Neural progenitor cell (in vitro differentiated cells): Measurements from ENCODE around the gene SSC5D. TPM values are rescaled to one million over a fixed set of nuclear protein-coding genes. Genes with fewer than 3 reads are reported as not detected.

Source experiments
- DNase-seq: peaks from one replicate; pipeline ENCODE4 v3.0.0-alpha.2; 2016; ENCODE audit warnings: low spot score
- H2AFZ ChIP-seq: fragments of 200-600 bp; sonication (generic); replicated peaks from 2 replicates; pipeline ENCODE4 v1.6.1; 2016; ENCODE audit warnings: antibody characterized with exemption
- H3F3A ChIP-seq: fragments of 200-600 bp; sonication (generic); 2 replicates; pipeline ENCODE4 v1.6.1; 2016; ENCODE audit warnings: antibody characterized with exemption, low read depth
- H3K27ac ChIP-seq: fragments of 200-600 bp; sonication (generic); 2 replicates; pipeline ENCODE4 v1.5.1; 2016; ENCODE audit warnings: mild to moderate bottlenecking
- H3K27me3 ChIP-seq: fragments of 200-600 bp; sonication (generic); 2 replicates; pipeline ENCODE4 v1.6.1; 2016; ENCODE audit warnings: mild to moderate bottlenecking, moderate library complexity
- H3K36me3 ChIP-seq: fragments of 200-600 bp; sonication (generic); 2 replicates; pipeline ENCODE4 v1.5.1; 2016
- H3K4me1 ChIP-seq: fragments of 200-600 bp; sonication (generic); 2 replicates; pipeline ENCODE4 v1.6.1; 2016; ENCODE audit warnings: mixed run types
- H3K4me2 ChIP-seq: fragments of 200-600 bp; sonication (generic); 2 replicates; pipeline ENCODE4 v1.6.1; 2016
- H3K4me3 ChIP-seq: fragments of 200-600 bp; sonication (generic); 2 replicates; pipeline ENCODE4 v1.5.1; 2016
- H3K79me2 ChIP-seq: fragments of 200-600 bp; sonication (generic); 2 replicates; pipeline ENCODE4 v1.6.1; 2016; ENCODE audit warnings: low read depth
- H3K9ac ChIP-seq: fragments of 200-600 bp; sonication (generic); 2 replicates; pipeline ENCODE4 v1.6.1; 2016
- H3K9me3 ChIP-seq: fragments of 200-600 bp; sonication (generic); 2 replicates; pipeline ENCODE4 v1.5.1; 2016; ENCODE audit warnings: low read depth
- H4K20me1 ChIP-seq: fragments of 200-600 bp; sonication (generic); 2 replicates; pipeline ENCODE4 v1.6.1; 2016; ENCODE audit warnings: low read depth
- H3K27ac Mint-ChIP-seq: 3 replicates; pipeline ENCODE4 v1.8.0; 2021; ENCODE audit warnings: mixed read lengths
- H3K27me3 Mint-ChIP-seq: 2 replicates; pipeline ENCODE4 v1.8.0; 2022; ENCODE audit warnings: low read depth, mild to moderate bottlenecking, inconsistent platforms, moderate library complexity, mixed read lengths; ENCODE audit not compliant: insufficient read depth
- H3K36me3 Mint-ChIP-seq: 3 replicates; pipeline ENCODE4 v1.8.0; 2021; ENCODE audit warnings: mixed read lengths
- H3K4me1 Mint-ChIP-seq: 3 replicates; pipeline ENCODE4 v1.8.0; 2021; ENCODE audit warnings: mixed read lengths
- H3K4me3 Mint-ChIP-seq: 3 replicates; pipeline ENCODE4 v1.8.0; 2021; ENCODE audit warnings: mild to moderate bottlenecking, moderate library complexity, mixed read lengths
- H3K9me3 Mint-ChIP-seq: 3 replicates; pipeline ENCODE4 v1.8.0; 2020; ENCODE audit warnings: mixed read lengths
- CTCF ChIP-seq: fragments of 200-600 bp; sonication (generic); IDR thresholded peaks from 2 replicates; pipeline ENCODE4 v1.5.1; 2017; ENCODE audit warnings: antibody characterized with exemption, mild to moderate bottlenecking
- EZH2 ChIP-seq: fragments of 200-600 bp; sonication (generic); IDR thresholded peaks from 2 replicates; pipeline ENCODE4 v1.6.1; 2017; ENCODE audit warnings: antibody characterized with exemption, mild to moderate bottlenecking, moderate library complexity
- EZH2phosphoT487 ChIP-seq: fragments of 200-600 bp; sonication (generic); IDR thresholded peaks from 2 replicates; pipeline ENCODE4 v1.6.1; 2017; ENCODE audit warnings: antibody characterized with exemption
- total RNA-seq: library from RNA; depleted of rRNA; stranded (reverse); fragments of >200 nt; gene quantifications from 2 replicates; pipeline ENCODE4 v1.2.3, GENCODE V29; 2015; ENCODE audit warnings: low replicate concordance

Gene SSC5D
- total RNA-seq, 1 donor from 2014 or later = not detected

DNA sequence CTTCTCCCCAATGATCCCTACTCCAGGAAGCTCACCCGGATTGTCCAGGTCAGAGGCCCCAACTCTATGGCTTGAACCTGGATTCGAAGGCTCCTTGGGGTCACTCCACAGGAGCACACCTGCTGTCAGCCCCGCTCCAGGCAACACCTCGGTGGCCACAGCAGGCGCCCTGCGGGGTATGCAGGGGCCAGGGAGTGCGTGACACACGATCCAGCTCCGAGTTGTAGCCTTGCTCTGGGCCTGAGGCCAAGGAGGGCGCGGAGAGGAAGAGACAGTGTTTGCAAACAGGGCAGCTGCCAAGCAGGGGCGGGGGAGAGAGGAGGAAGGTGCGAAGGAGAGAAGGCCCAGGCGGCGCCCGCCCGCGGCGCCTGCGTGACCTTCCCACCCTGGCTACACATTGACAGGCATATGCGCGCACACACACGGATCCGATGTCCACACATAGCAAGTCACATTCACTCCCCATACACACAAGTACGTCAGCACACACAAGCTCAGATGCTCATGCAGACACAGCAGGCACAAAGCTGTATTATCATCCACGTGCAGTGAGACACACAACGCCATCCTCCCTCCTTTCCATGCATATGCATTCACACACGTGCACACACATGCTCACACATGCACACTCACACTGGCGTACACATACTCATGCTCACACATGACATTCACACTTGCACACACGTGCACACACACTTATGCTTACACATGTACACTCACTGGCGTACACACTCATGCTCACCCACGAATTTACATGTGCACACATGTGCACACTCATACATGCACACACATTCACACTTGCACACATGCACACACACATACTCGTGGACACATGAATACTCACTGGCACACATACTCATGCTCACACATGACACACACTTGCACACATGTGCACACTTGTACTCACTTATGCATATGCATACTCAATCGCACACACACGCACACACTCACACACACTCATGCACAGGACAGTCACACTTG, 38.3 kb downstream of the SSC5D start:
- peaks cover 17% of the 10 kb centered on the region for H3K4me1 ChIP-seq
- H3K27me3 ChIP-seq = no peaks in the 10 kb centered on the region
- H3K27me3 Mint-ChIP-seq = peaks cover 4% of the 10 kb centered on the region
- H3K36me3 ChIP-seq = no peaks in the 10 kb centered on the region
- H3K4me3 Mint-ChIP-seq = no peak overlapping the region
- H3K27ac ChIP-seq = no peak overlapping the region
- no peak overlapping the region for H2AFZ ChIP-seq
- no peaks in the 10 kb centered on the region for H3K79me2 ChIP-seq
- TF ChIP-seq CTCF = no peak
- no peak for TF ChIP-seq EZH2phosphoT487
- TF ChIP-seq EZH2 = no peak
- H4K20me1 ChIP-seq = no peaks in the 10 kb centered on the region
- no peaks in the 10 kb centered on the region for H3K9me3 Mint-ChIP-seq
- H3K4me3 ChIP-seq = no peak overlapping the region
- no peak overlapping the region for H3K4me2 ChIP-seq
- peaks cover 29% of the 10 kb centered on the region for H3F3A ChIP-seq
- H3K36me3 Mint-ChIP-seq = no peaks in the 10 kb centered on the region
- H3K9me3 ChIP-seq = no peaks in the 10 kb centered on the region
- no peak overlapping the region for H3K9ac ChIP-seq
- DNase-seq = no peak
- no peak overlapping the region for H3K27ac Mint-ChIP-seq
- peaks cover 9% of the 10 kb centered on the region for H3K4me1 Mint-ChIP-seq

DNA sequence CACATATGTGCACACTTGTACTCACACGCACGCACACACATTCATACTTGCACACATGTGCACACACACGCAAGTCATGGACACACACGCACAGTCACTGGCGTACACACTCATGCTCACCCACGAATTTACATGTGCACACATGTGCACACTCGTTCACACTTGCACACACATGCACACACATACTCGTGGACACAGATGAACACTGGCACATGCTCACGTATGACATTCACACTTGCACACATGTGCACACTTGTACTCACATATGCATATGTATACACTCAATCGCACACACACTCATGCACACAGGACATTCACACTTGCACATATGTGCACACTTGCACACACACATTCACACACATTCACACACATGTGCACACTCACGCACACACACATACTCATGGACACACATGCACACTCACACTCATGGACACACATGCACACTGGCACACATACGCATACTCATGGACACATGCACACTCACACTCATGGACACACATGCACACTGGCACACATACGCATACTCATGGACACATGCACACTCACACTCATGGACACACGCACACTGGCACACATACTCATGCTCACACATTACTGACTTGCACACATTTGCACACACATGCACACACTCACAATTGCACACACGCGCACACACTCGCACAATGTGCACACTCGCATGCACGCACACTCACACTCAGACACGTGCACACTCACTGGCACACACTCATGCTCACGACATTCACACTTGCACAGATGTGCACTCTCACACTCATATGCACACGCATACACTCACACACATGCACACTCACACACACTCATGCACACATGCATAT, 39.2 kb downstream of the SSC5D start:
- Histone ChIP-seq H3F3A (peaks cover 29% of the 10 kb centered on the region), H3K27me3 (no peaks in the 10 kb centered on the region), H3K4me1 (peaks cover 17% of the 10 kb centered on the region), H4K20me1 (no peaks in the 10 kb centered on the region), H2AFZ (no peak overlapping the region), H3K9ac (no peak overlapping the region), H3K27ac (no peak overlapping the region), H3K4me3 (no peak overlapping the region), H3K36me3 (no peaks in the 10 kb centered on the region), H3K4me2 (no peak overlapping the region), H3K79me2 (no peaks in the 10 kb centered on the region), H3K9me3 (no peaks in the 10 kb centered on the region)
- Mint-ChIP-seq H3K4me3 (no peak overlapping the region), H3K4me1 (peaks cover 9% of the 10 kb centered on the region), H3K27me3 (peaks cover 7% of the 10 kb centered on the region), H3K27ac (no peak overlapping the region), H3K9me3 (no peaks in the 10 kb centered on the region), H3K36me3 (no peaks in the 10 kb centered on the region)
- TF ChIP-seq EZH2 = no peak
- no peak for TF ChIP-seq CTCF
- no peak for TF ChIP-seq EZH2phosphoT487
- no peak for DNase-seq

GRCh38 chr19:55528030-55528803, 40.0 kb downstream of the SSC5D start:
- Histone ChIP-seq H3K79me2 (no peaks in the 10 kb centered on the region), H4K20me1 (no peaks in the 10 kb centered on the region), H3K9me3 (no peaks in the 10 kb centered on the region), H3K36me3 (no peaks in the 10 kb centered on the region), H3K27ac (no peak overlapping the region), H3F3A (peaks cover 29% of the 10 kb centered on the region), H2AFZ (no peak overlapping the region), H3K27me3 (no peaks in the 10 kb centered on the region), H3K9ac (no peak overlapping the region), H3K4me1 (peaks cover 17% of the 10 kb centered on the region), H3K4me3 (no peak overlapping the region), H3K4me2 (peak overlapping the region; percentile 24)
- Mint-ChIP-seq H3K27me3 (peaks cover 7% of the 10 kb centered on the region), H3K36me3 (no peaks in the 10 kb centered on the region), H3K4me1 (peaks cover 9% of the 10 kb centered on the region), H3K27ac (no peak overlapping the region), H3K9me3 (no peaks in the 10 kb centered on the region), H3K4me3 (no peak overlapping the region)
- no peak for DNase-seq
- TF ChIP-seq EZH2 (no peak), EZH2phosphoT487 (no peak), CTCF (no peak)
